Fibroblast of pulmonary artery (primary cell): ENCODE data around the gene RAE1.

Experiments
- DNase-seq: peaks from one replicate; pipeline ENCODE4 v3.0.0-alpha.2; 2010; ENCODE audit warnings: low read depth
- H3K4me3 ChIP-seq: replicated peaks from 2 replicates; pipeline ENCODE4 v1.5.1; 2011; ENCODE audit warnings: low read depth, mild to moderate bottlenecking, control low read depth, low read length, moderate library complexity
- CTCF ChIP-seq: IDR thresholded peaks from 2 replicates; pipeline ENCODE4 v1.5.1; 2011; ENCODE audit warnings: mild to moderate bottlenecking, control low read depth, low read length, inconsistent platforms; ENCODE audit errors: missing control alignments

Gene RAE1

GRCh38 chr20:57351042-57351783 is at the start of gene RAE1:
Gene RAE1, plus strand, starts transcription at chr20:57351255. Its CDS starts 2,784 bp downstream, at chr20:57354039.
- TF ChIP-seq CTCF = no peak
- peak; percentile 94 for DNase-seq
- peak within 1 kb of the TSS; percentile 73 for H3K4me3 ChIP-seq

- no peak for DNase-seq
- no peak overlapping the region for H3K4me3 ChIP-seq
- TF ChIP-seq CTCF = no peak
Observed at GRCh38 chr20:57306747-57307146, 44.3 kb upstream of the RAE1 start.

GRCh38 chr20:57308451-57309271 is 42.4 kb upstream of the RAE1 start:
- no peak for DNase-seq
- TF ChIP-seq CTCF = no peak
- no peak overlapping the region for H3K4me3 ChIP-seq

- DNase-seq = no peak
- no peak overlapping the region for H3K4me3 ChIP-seq
- TF ChIP-seq CTCF = no peak
Observed at GRCh38 chr20:57309544-57310115, 41.4 kb upstream of the RAE1 start.

GRCh38 chr20:57310821-57311514 is 40.1 kb upstream of the RAE1 start:
- no peak overlapping the region for H3K4me3 ChIP-seq
- no peak for DNase-seq
- TF ChIP-seq CTCF = no peak

GRCh38 chr20:57312138-57312537 is 38.9 kb upstream of the RAE1 start:
- no peak for DNase-seq
- TF ChIP-seq CTCF = no peak
- no peak overlapping the region for H3K4me3 ChIP-seq
